ENCODE data around the gene TNF.

DNA sequence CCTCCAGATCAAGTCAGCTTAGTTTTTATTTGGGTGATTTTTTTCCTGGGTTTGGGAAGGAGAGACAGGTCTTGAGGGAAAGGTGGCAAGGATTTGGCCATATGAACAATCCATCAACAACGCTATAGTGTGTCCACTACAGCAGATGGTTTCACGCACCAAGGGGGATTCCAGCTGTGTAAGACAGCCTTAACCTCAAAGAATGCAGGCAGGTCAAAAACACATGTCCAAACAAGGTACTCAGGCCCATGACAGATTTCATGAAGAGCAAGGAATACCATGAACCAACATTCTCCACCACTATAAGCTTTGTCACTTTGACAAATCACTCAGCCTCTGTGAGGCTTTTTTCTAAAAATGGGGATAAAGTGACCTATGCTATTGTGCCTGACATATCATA, 41.6 kb downstream of the TNF start:
- TF ChIP-seq, protein P1, sequence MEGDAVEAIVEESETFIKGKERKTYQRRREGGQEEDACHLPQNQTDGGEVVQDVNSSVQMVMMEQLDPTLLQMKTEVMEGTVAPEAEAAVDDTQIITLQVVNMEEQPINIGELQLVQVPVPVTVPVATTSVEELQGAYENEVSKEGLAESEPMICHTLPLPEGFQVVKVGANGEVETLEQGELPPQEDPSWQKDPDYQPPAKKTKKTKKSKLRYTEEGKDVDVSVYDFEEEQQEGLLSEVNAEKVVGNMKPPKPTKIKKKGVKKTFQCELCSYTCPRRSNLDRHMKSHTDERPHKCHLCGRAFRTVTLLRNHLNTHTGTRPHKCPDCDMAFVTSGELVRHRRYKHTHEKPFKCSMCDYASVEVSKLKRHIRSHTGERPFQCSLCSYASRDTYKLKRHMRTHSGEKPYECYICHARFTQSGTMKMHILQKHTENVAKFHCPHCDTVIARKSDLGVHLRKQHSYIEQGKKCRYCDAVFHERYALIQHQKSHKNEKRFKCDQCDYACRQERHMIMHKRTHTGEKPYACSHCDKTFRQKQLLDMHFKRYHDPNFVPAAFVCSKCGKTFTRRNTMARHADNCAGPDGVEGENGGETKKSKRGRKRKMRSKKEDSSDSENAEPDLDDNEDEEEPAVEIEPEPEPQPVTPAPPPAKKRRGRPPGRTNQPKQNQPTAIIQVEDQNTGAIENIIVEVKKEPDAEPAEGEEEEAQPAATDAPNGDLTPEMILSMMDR (conservative IDR thresholded peaks at IDR 0.05; ENCODE audit: low read length), result no peak
- no peak for TF ChIP-seq EZH2phosphoT487 (IDR thresholded peaks at IDR 0.05; ENCODE audit: borderline replicate concordance)

All from Loucy (cell line).